H1 (cell line): ENCODE data around the gene EXOSC5. TPM values are rescaled to one million over a fixed set of nuclear protein-coding genes. Genes with fewer than 3 reads are reported as not detected.

Experiments
- POU5F1 ChIP-seq: IDR thresholded peaks from 2 replicates; pipeline ENCODE4 v1.6.1; 2011; ENCODE audit warnings: low read depth, mild to moderate bottlenecking, low read length, moderate library complexity
- polyA plus RNA-seq, 7 experiments: library from polyadenylated mRNA; depleted of rRNA in 3 of 7; stranded (reverse) in 5 of 7; unstranded in 2 of 7; fragments of >200 nt in 5 of 7; fragments of 200-250 nt in 2 of 7; gene quantifications; 1 replicate in 5 of 7; 2 replicates in 1 of 7; 4 replicates in 1 of 7; pipeline versions ENCODE4 v1.2.1 to v1.2.3, GENCODE V29; 2011 to 2013; ENCODE audit warnings: missing spikeins in 2 of 7, mixed read lengths in 2 of 7
- total RNA-seq: library from RNA; stranded (reverse); fragmentation: NEBNext Ultra II Directional; extraction: Animal tissue kit (Norgen Biotek cat#: 25700); gene quantifications from 2 replicates; pipeline ENCODE4 v1.2.1, GENCODE V29; 2021

The EXOSC5 gene
- total and polyA plus RNA-seq, 2 of the 8 experiments (the other 6 are each of a cell fraction or from before 2014, with no cell fraction given): 56.2 to 92.8 TPM

GRCh38 chr19:41403181-41403970, 6.2 kb upstream of the EXOSC5 start (continued):
- TF ChIP-seq POU5F1: no peak
- TF ChIP-seq, all 59 proteins: peak for 0
